OCI-LY7 (cell line): ENCODE data around the gene JADE3. TPM values are rescaled to one million over a fixed set of nuclear protein-coding genes. Genes with fewer than 3 reads are reported as not detected.

Source experiments
- BruUV-seq: library from RNA; stranded (reverse); fragments of 400-500 nt; replicated peaks from 2 replicates; lab custom pipeline; 2021; lab: Mats Ljungman, UMichigan
- CTCF ChIA-PET: fragments of 300-600 bp; sonication (Branson Sonifier 250); formaldehyde crosslinking; loops from one replicate; lab custom pipeline; 2022; ENCODE audit warnings: antibody characterized with exemption; ENCODE audit not compliant: unreplicated experiment; lab: Charles Lee
- POLR2A ChIA-PET: fragments of 300-600 bp; sonication (Branson Sonifier 250); formaldehyde crosslinking; loops from one replicate; lab custom pipeline; 2022; ENCODE audit warnings: antibody characterized with exemption; lab: Charles Lee
- DNase-seq: peaks from one replicate; pipeline ENCODE4 v3.0.0-alpha.2; 2015; ENCODE audit warnings: low spot score
- H2AFZ ChIP-seq: fragments of 200-600 bp; sonication (generic), shearing (Covaris generic); 2 replicates; pipeline ENCODE4 v1.6.1; 2014; ENCODE audit warnings: mild to moderate bottlenecking, antibody characterized with exemption, low read length, moderate library complexity
- H3K27ac ChIP-seq: fragments of 200-600 bp; sonication (generic); 2 replicates; pipeline ENCODE4 v1.5.1; 2014; ENCODE audit warnings: mixed run types, low read depth, mild to moderate bottlenecking, moderate library complexity, low read length, inconsistent platforms; ENCODE audit not compliant: poor library complexity, severe bottlenecking
- H3K36me3 ChIP-seq: fragments of 200-600 bp; sonication (generic); 2 replicates; pipeline ENCODE4 v1.6.1; 2014; ENCODE audit warnings: mild to moderate bottlenecking, antibody characterized with exemption, low read length, moderate library complexity, mixed read lengths; ENCODE audit not compliant: insufficient read depth
- H3K4me1 ChIP-seq: fragments of 200-600 bp; sonication (generic); 2 replicates; pipeline ENCODE4 v1.5.1; 2014; ENCODE audit warnings: mild to moderate bottlenecking, low read length; ENCODE audit not compliant: insufficient read depth, poor library complexity, severe bottlenecking
- H3K4me2 ChIP-seq: fragments of 200-600 bp; sonication (generic); 2 replicates; pipeline ENCODE4 v1.6.1; 2014; ENCODE audit warnings: mild to moderate bottlenecking, low read length
- H3K4me3 ChIP-seq: fragments of 200-600 bp; sonication (generic); 2 replicates; pipeline ENCODE4 v1.5.1; 2014; ENCODE audit warnings: mild to moderate bottlenecking, low read depth, low read length; ENCODE audit not compliant: poor library complexity, severe bottlenecking
- H3K79me2 ChIP-seq: fragments of 200-600 bp; sonication (generic); 2 replicates; pipeline ENCODE4 v1.6.1; 2016; ENCODE audit warnings: low read depth, mild to moderate bottlenecking, low read length, moderate library complexity, mixed read lengths; ENCODE audit not compliant: insufficient read depth
- H3K9me2 ChIP-seq: fragments of 200-600 bp; sonication (generic); 2 replicates; pipeline ENCODE4 v1.6.1; 2016; ENCODE audit warnings: mild to moderate bottlenecking, low read length, mixed read lengths; ENCODE audit not compliant: insufficient read depth
- H3K9me3 ChIP-seq: fragments of 200-600 bp; sonication (generic); 2 replicates; pipeline ENCODE4 v1.6.1; 2014; ENCODE audit warnings: mild to moderate bottlenecking, mixed run types, low read length, mixed read lengths
- H4K20me1 ChIP-seq: fragments of 200-600 bp; sonication (generic); 2 replicates; pipeline ENCODE4 v1.6.1; 2014; ENCODE audit warnings: mild to moderate bottlenecking, antibody characterized with exemption, low read length, moderate library complexity, mixed read lengths; ENCODE audit not compliant: insufficient read depth
- EZH2phosphoT487 ChIP-seq: fragments of 200-600 bp; sonication (generic); IDR thresholded peaks from 2 replicates; pipeline ENCODE4 v1.6.1; 2018; ENCODE audit warnings: low read depth, borderline replicate concordance, mild to moderate bottlenecking, mixed run types, antibody characterized with exemption, low read length, moderate library complexity, mixed read lengths
- intact Hi-C: fragments of 100-400 bp; cut with micrococcal nuclease; formaldehyde crosslinking; loops from one replicate; pipeline ENCODE4 v1.10.0; 2022; ENCODE audit not compliant: unreplicated experiment
- total RNA-seq, 2 experiments: library from RNA; depleted of rRNA in 1 of 2; stranded (reverse); fragments of >200 nt in 1 of 2; shearing (Covaris generic) in 1 of 2; gene quantifications; 2 replicates each; pipeline ENCODE4 v1.2.3, GENCODE V29; 2014 to 2022
- TF ChIP-seq, protein P1 (sequence below): fragments of 200-600 bp; sonication (generic); conservative IDR thresholded peaks from 2 replicates; pipeline ENCODE4 v1.5.1; 2014; ENCODE audit warnings: mild to moderate bottlenecking, antibody characterized with exemption, low read length, moderate library complexity, mixed read lengths

The JADE3 gene
- total RNA-seq, 2 experiments from 2014 or later = 6.1 to 10.7 TPM

DNA sequence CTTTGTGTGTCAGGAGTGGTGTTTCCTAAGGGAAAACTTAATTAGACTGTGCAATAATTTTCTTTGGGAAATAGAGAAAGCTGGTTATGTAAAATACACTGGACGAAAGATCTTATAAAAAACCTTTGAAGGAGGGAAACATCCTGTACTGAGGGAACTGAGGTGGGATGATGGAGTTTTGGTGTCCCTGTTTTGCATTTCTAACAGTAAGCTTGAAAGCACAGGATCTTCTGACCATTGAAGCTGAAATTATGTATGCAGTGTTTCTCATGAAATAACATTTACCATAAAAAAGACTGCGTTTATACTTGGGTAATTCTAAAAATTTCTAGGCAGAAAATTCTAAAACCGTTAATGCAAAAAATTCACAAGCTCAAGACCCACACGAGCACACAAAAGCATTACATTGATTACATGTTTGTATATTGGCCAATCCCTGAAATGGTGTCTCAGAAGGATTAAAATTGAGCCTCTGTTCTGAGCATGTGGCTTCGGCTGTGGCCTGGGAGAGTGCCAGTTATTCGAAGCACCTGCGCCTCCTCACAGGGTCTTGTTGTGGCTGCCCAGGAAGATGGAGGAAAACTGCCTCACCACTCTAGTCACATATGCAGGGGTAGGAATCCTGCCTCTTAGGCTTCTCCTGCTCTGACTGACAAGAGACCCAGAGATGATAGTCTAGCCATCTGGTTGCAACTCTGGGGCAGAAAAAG lies 49.5 kb downstream of the JADE3 start:
- CTCF ChIA-PET = no interaction called here
- BruUV-seq = no TSS peak
- Histone ChIP-seq H3K27ac (peak overlapping the region; percentile 83), H3K79me2 (peaks cover 4% of the 10 kb centered on the region; the same call in 1 of the 2 replicates), H3K36me3 (no peaks in the 10 kb centered on the region), H2AFZ (peak overlapping the region; percentile 25; the same call in 1 of the 2 replicates), H3K9me3 (no peaks in the 10 kb centered on the region), H3K4me2 (peak overlapping the region; percentile 79), H3K4me3 (peak overlapping the region; percentile 57), H4K20me1 (no peaks in the 10 kb centered on the region), H3K9me2 (no peaks in the 10 kb centered on the region), H3K4me1 (peaks cover 86% of the 10 kb centered on the region)
- intact Hi-C loops = loop anchor here (5.0 kb wide), 1 partner anchor 249 kb away; no protein-coding TSS in a partner anchor
- TF ChIP-seq EZH2phosphoT487 = no peak
- TF ChIP-seq, protein P1, sequence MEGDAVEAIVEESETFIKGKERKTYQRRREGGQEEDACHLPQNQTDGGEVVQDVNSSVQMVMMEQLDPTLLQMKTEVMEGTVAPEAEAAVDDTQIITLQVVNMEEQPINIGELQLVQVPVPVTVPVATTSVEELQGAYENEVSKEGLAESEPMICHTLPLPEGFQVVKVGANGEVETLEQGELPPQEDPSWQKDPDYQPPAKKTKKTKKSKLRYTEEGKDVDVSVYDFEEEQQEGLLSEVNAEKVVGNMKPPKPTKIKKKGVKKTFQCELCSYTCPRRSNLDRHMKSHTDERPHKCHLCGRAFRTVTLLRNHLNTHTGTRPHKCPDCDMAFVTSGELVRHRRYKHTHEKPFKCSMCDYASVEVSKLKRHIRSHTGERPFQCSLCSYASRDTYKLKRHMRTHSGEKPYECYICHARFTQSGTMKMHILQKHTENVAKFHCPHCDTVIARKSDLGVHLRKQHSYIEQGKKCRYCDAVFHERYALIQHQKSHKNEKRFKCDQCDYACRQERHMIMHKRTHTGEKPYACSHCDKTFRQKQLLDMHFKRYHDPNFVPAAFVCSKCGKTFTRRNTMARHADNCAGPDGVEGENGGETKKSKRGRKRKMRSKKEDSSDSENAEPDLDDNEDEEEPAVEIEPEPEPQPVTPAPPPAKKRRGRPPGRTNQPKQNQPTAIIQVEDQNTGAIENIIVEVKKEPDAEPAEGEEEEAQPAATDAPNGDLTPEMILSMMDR = no peak
- POLR2A ChIA-PET = interaction anchor here (0.6 to 1.2 kb wide), 3 partner anchors 42 to 292 kb away, joined by 3 to 5 read pairs (median 4); no protein-coding TSS in a partner anchor
- DNase-seq = peak; percentile 57

DNA sequence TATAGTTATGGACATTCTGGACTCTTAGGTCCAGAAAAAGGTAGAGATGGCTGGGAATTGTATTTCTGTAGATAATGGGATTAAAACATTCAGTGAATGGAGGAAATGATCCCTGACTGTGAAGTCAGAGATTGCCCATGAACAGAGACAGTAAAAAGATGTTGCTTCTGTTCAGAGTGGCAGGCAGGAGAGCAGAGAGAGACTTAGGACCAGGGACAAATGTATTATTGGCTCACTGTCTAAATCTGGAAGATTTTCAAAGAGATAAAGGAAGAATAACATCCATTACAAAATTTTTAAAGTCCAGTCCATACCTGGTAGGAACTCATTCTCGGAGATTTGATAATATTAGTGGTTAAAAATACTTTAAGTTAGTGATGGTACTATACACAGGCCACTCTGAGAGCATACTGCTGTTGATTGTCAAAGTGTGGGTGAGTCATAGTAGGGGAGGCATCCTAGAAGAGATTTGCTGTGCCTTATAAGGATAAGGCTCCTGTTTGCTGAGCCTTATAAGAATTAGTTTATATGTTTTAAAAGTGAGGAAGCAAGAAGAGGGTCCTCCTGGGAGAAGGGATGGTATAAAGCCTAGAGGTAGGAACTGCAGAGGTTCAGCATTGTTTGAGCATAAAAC lies 53.0 kb downstream of the JADE3 start:
- POLR2A ChIA-PET = no interaction called here
- DNase-seq = no peak

More for the DNA sequence above, 53.0 kb downstream of the JADE3 start:
- Histone ChIP-seq H3K27ac (no peak overlapping the region), H3K4me2 (no peak overlapping the region), H3K79me2 (peaks cover 4% of the 10 kb centered on the region; the same call in 1 of the 2 replicates), H2AFZ (no peak overlapping the region), H3K36me3 (no peaks in the 10 kb centered on the region), H3K9me3 (no peaks in the 10 kb centered on the region), H3K4me1 (peaks cover 97% of the 10 kb centered on the region), H4K20me1 (no peaks in the 10 kb centered on the region), H3K9me2 (no peaks in the 10 kb centered on the region), H3K4me3 (no peak overlapping the region)
- CTCF ChIA-PET = no interaction called here
- TF ChIP-seq, protein P1 = no peak
- no peak for TF ChIP-seq EZH2phosphoT487
- BruUV-seq = no TSS peak
- intact Hi-C loops = loop anchor here (5.0 kb wide), 1 partner anchor 208 kb away; the partner anchor contains the start of gene SLC9A7
